ENCODE results near the gene INVS. TPM values are rescaled to one million over a fixed set of nuclear protein-coding genes. Genes with fewer than 3 reads are reported as not detected.
"Not testable (repeated sequence)": the region's sequence is repeated elsewhere in the genome, so short reads cannot be mapped to it uniquely, and the experiment has no call there.

The INVS gene
- total and polyA plus RNA-seq, 2 of the 4 experiments (the other 2 are of a cell fraction), result 9.2 to 33.5 TPM

DNA sequence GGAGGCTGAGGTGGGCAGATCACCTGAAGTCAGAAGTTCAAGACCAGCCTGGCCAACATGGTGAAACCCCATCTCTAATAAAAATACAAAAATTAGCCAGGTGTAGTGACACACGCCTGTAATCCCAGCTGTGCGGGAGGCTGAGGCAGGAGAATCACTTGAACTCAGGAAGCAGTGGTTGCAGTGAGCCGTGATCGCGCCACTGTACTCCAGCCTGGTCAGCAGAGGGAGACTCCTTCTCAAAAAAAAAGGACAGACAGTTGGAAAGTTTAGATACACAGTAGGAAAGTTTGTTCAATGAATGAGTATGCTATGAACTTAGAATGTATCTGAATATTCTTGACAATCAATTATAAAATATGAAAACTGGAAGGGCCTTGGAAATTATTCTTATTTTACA lies 37.8 kb downstream of the INVS start:
- H3K14ac ChIP-seq (replicated peaks; ENCODE audit: low read depth, low read length); H3K79me1 ChIP-seq (ENCODE audit: low read depth in 1 of 2, low read length in 2 of 2); CTCF ChIA-PET; BruUV-seq (replicated peaks); H3K23ac ChIP-seq (ENCODE audit: low read depth, low read length); H4K5ac ChIP-seq (ENCODE audit: low read depth, low read length); H2AFZ ChIP-seq (replicated peaks; ENCODE audit: low read length, poor library complexity); H3K27ac ChIP-seq (ENCODE audit: insufficient read depth, low read length); H3K9me3 ChIP-seq (ENCODE audit: control insufficient read depth, insufficient read depth, low read length); DNase-seq; H3K4me2 ChIP-seq (ENCODE audit: low read depth, low read length); H4K20me1 ChIP-seq (ENCODE audit: insufficient read depth, low read length); H3K4me3 ChIP-seq (ENCODE audit: insufficient read depth, low read depth, low read length); H3K27me3 ChIP-seq (ENCODE audit: control insufficient read depth, insufficient read depth, low read length); H2BK15ac ChIP-seq (ENCODE audit: low read depth, low read length); H4K91ac ChIP-seq (ENCODE audit: insufficient read depth, low read depth, low read length); dilution Hi-C loops (cut with HindIII; ENCODE audit: low sequenced_read_pairs, unreplicated experiment); H3K9me1 ChIP-seq (ENCODE audit: insufficient read depth, low read length); in situ Hi-C loops (cut with MboI; ENCODE audit: low sequenced_read_pairs); H3K36me3 ChIP-seq (ENCODE audit: control insufficient read depth, insufficient read depth, low read length); H2BK5ac ChIP-seq (ENCODE audit: low read depth, low read length, poor library complexity, severe bottlenecking); H2BK20ac ChIP-seq (ENCODE audit: low read depth, low read length); H2AK9ac ChIP-seq (replicated peaks; ENCODE audit: low read depth, low read length, poor library complexity); H3K4me1 ChIP-seq (ENCODE audit: control insufficient read depth, insufficient read depth, low read length); H3K18ac ChIP-seq (ENCODE audit: low read depth, low read length); ATAC-seq (ENCODE audit: low read depth); H3K9ac ChIP-seq (ENCODE audit: low read depth, low read length); H3K4ac ChIP-seq (ENCODE audit: low read depth, low read length); H4K8ac ChIP-seq (ENCODE audit: low read depth in 2 of 2, low read length in 2 of 2); H2AK5ac ChIP-seq (ENCODE audit: low read depth, low read length); H3K56ac ChIP-seq (ENCODE audit: extremely low read depth, insufficient read depth, low read length); POLR2A ChIA-PET (ENCODE audit: unreplicated experiment); H2BK120ac ChIP-seq (ENCODE audit: low read depth, low read length): not testable (repeated sequence)
- TF ChIP-seq, protein P1, sequence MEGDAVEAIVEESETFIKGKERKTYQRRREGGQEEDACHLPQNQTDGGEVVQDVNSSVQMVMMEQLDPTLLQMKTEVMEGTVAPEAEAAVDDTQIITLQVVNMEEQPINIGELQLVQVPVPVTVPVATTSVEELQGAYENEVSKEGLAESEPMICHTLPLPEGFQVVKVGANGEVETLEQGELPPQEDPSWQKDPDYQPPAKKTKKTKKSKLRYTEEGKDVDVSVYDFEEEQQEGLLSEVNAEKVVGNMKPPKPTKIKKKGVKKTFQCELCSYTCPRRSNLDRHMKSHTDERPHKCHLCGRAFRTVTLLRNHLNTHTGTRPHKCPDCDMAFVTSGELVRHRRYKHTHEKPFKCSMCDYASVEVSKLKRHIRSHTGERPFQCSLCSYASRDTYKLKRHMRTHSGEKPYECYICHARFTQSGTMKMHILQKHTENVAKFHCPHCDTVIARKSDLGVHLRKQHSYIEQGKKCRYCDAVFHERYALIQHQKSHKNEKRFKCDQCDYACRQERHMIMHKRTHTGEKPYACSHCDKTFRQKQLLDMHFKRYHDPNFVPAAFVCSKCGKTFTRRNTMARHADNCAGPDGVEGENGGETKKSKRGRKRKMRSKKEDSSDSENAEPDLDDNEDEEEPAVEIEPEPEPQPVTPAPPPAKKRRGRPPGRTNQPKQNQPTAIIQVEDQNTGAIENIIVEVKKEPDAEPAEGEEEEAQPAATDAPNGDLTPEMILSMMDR (conservative IDR thresholded peaks at IDR 0.05; ENCODE audit: low read depth, low read length), result peak; percentile 10; the same call in 1 of the 2 replicates
- WGBS, 2 experiments (ENCODE audit: extremely low coverage in 2 of 2, insufficient read length in 1 of 2), result no CpG with 5 or more reads among the region's 5 CpGs
- intact Hi-C loops (cut with micrococcal nuclease), result loop anchor here (10.0 kb wide), 1 partner anchor 52 kb away; no protein-coding TSS in a partner anchor

DNA sequence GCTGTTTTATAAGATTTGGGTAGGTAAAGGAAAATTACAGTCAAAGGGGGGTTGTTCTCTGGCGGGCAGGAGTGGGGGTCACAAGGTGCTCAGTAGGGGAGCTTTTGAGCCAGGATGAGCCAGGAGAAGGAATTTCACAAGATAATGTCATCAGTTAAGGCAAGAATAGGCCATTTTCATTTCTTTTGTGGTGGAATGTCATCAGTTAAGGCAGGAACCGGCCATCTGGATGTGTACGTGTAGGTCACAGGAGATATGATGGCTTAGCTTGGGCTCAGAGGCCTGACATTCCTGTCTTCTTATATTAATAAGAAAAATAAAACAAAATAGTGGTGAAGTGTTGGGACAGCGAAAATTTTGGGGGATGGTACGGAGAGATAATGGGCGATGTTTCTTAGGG lies 41.3 kb downstream of the INVS start:
- H3K23ac ChIP-seq (ENCODE audit: low read depth, low read length); H2BK5ac ChIP-seq (ENCODE audit: low read depth, low read length, poor library complexity, severe bottlenecking); H4K91ac ChIP-seq (ENCODE audit: insufficient read depth, low read depth, low read length); H4K20me1 ChIP-seq (ENCODE audit: insufficient read depth, low read length); H3K14ac ChIP-seq (replicated peaks; ENCODE audit: low read depth, low read length); dilution Hi-C loops (cut with HindIII; ENCODE audit: low sequenced_read_pairs, unreplicated experiment); H3K56ac ChIP-seq (ENCODE audit: extremely low read depth, insufficient read depth, low read length); H3K27me3 ChIP-seq (ENCODE audit: control insufficient read depth, insufficient read depth, low read length); H3K4me1 ChIP-seq (ENCODE audit: control insufficient read depth, insufficient read depth, low read length); H3K4me2 ChIP-seq (ENCODE audit: low read depth, low read length); DNase-seq; H2BK20ac ChIP-seq (ENCODE audit: low read depth, low read length); intact Hi-C loops (cut with micrococcal nuclease); POLR2A ChIA-PET (ENCODE audit: unreplicated experiment); H3K79me1 ChIP-seq (ENCODE audit: low read depth in 1 of 2, low read length in 2 of 2); H4K8ac ChIP-seq (ENCODE audit: low read depth in 2 of 2, low read length in 2 of 2); CTCF ChIA-PET; H2AFZ ChIP-seq (replicated peaks; ENCODE audit: low read length, poor library complexity); H3K9me1 ChIP-seq (ENCODE audit: insufficient read depth, low read length); H3K4me3 ChIP-seq (ENCODE audit: insufficient read depth, low read depth, low read length); H2AK5ac ChIP-seq (ENCODE audit: low read depth, low read length); H3K9me3 ChIP-seq (ENCODE audit: control insufficient read depth, insufficient read depth, low read length); H2BK120ac ChIP-seq (ENCODE audit: low read depth, low read length); H2BK15ac ChIP-seq (ENCODE audit: low read depth, low read length); BruUV-seq (replicated peaks); H2AK9ac ChIP-seq (replicated peaks; ENCODE audit: low read depth, low read length, poor library complexity); ATAC-seq (ENCODE audit: low read depth); H3K4ac ChIP-seq (ENCODE audit: low read depth, low read length); H3K27ac ChIP-seq (ENCODE audit: insufficient read depth, low read length); H3K36me3 ChIP-seq (ENCODE audit: control insufficient read depth, insufficient read depth, low read length); in situ Hi-C loops (cut with MboI; ENCODE audit: low sequenced_read_pairs); H3K18ac ChIP-seq (ENCODE audit: low read depth, low read length); H4K5ac ChIP-seq (ENCODE audit: low read depth, low read length); H3K9ac ChIP-seq (ENCODE audit: low read depth, low read length): not testable (repeated sequence)
- WGBS, 2 experiments (ENCODE audit: extremely low coverage in 2 of 2, insufficient read length in 1 of 2), result 100% methylated on average over 2 of the region's 6 CpGs; no CpG with 5 or more reads in 1 of the 2 experiments
